Activated CD4-positive, CD25-positive, alpha-beta regulatory T cell treated with anti-CD3 and anti-CD28 coated beads, Interleukin-2, amount 50 U/mL, for 72 hours (primary cell): ENCODE data around the gene CFAP97D1.
A peak's percentile ranks its signal among the peaks of the same experiment; 100 is the strongest.

ENCODE experiments used
- DNase-seq: peaks from one replicate; pipeline ENCODE4 v3.0.0; 2021

The CFAP97D1 gene

GRCh38 chr17:43780135-43780534, at the start of gene CFAP97D1:
Gene CFAP97D1 (plus strand): TSS chr17:43780435. CDS start chr17:43780463, 28 bp downstream.
- no peak for DNase-seq

- no peak for DNase-seq
Observed at GRCh38 chr17:43732958-43733357, 47.3 kb upstream of the CFAP97D1 start.

- DNase-seq = no peak
Observed at GRCh38 chr17:43733956-43734355, 46.3 kb upstream of the CFAP97D1 start.

- DNase-seq = no peak
Observed at GRCh38 chr17:43734376-43734775, 45.9 kb upstream of the CFAP97D1 start.

- no peak for DNase-seq
Observed at GRCh38 chr17:43736389-43736788, 43.8 kb upstream of the CFAP97D1 start.

GRCh38 chr17:43737722-43738121, 42.5 kb upstream of the CFAP97D1 start:
- no peak for DNase-seq

GRCh38 chr17:43740541-43740940, 39.7 kb upstream of the CFAP97D1 start:
- no peak for DNase-seq

GRCh38 chr17:43741636-43742035, 38.6 kb upstream of the CFAP97D1 start:
- no peak for DNase-seq

- DNase-seq = no peak
Observed at GRCh38 chr17:43745541-43745940, 34.7 kb upstream of the CFAP97D1 start.

- no peak for DNase-seq
Observed at GRCh38 chr17:43750153-43750552, 30.1 kb upstream of the CFAP97D1 start.

- DNase-seq = no peak
Observed at GRCh38 chr17:43753493-43754129, 26.6 kb upstream of the CFAP97D1 start.

- no peak for DNase-seq
Observed at GRCh38 chr17:43754947-43755346, 25.3 kb upstream of the CFAP97D1 start.

- DNase-seq = no peak
Observed at GRCh38 chr17:43755389-43755875, 24.8 kb upstream of the CFAP97D1 start.

- no peak for DNase-seq
Observed at GRCh38 chr17:43756201-43756600, 24.0 kb upstream of the CFAP97D1 start.

GRCh38 chr17:43757171-43757660, 23.0 kb upstream of the CFAP97D1 start:
- no peak for DNase-seq

- DNase-seq = no peak
Observed at GRCh38 chr17:43758086-43758485, 22.1 kb upstream of the CFAP97D1 start.

GRCh38 chr17:43758497-43759174, 21.6 kb upstream of the CFAP97D1 start, which contains the start of gene SOST:
Gene SOST (minus strand): TSS chr17:43758791. CDS start chr17:43758741, 50 bp downstream.
- no peak for DNase-seq

GRCh38 chr17:43759836-43760235, 20.4 kb upstream of the CFAP97D1 start:
- no peak for DNase-seq

- DNase-seq = peak; percentile 89
Observed at GRCh38 chr17:43760254-43760852, 19.9 kb upstream of the CFAP97D1 start.

- no peak for DNase-seq
Observed at GRCh38 chr17:43766413-43767052, 13.7 kb upstream of the CFAP97D1 start.

- no peak for DNase-seq
Observed at GRCh38 chr17:43767053-43767712, 13.1 kb upstream of the CFAP97D1 start.

- no peak for DNase-seq
Observed at GRCh38 chr17:43767713-43768059, 12.5 kb upstream of the CFAP97D1 start.

- no peak for DNase-seq
Observed at GRCh38 chr17:43768382-43768781, 11.9 kb upstream of the CFAP97D1 start.
